GM21367 (cell line): ENCODE data around the gene LGALS3.

Experiments
- ATAC-seq: cut with Tn5 transposase; IDR thresholded peaks from one replicate; pipeline ENCODE4 v1.9.1; 2021; ENCODE audit not compliant: unreplicated experiment

The LGALS3 gene

DNA sequence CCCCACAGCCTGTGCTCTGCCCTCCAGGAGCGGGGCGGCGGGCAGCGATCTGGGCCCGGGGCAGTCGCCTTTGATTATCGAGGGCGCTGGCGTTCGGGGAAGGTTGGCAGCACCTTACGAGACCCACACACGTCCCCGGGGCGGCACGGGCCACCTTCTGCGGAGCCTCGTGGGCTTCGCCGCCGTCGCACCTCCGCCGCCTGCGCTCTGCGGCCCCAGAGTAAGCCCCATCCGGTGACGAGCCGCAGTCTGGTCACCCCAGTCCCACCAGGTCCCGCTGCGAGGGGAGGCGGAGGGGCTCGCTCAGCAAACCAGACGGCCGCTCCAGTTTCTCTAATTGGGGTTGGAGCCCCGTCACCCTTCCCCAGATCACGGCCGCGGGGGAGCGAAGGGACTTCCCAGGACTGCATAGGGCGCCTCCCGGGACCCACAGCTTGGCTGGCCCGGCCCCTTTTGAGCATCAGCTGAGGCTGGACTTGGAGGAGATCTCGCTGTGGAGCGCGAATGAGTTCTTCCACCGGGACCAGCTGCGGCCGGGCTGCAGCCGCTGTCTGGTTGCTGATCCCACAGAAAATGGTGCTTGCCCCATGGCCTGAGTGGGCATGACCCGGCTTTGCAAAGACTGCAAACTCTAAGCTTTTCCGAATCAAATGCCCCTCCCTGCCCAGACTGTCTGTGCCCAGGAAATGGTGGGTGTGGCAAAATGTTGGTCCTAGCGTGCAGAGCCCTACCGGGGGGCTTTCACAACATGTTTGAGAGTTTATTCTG, 560 bp downstream of the LGALS3 start:
- peak; percentile 45 for ATAC-seq

DNA sequence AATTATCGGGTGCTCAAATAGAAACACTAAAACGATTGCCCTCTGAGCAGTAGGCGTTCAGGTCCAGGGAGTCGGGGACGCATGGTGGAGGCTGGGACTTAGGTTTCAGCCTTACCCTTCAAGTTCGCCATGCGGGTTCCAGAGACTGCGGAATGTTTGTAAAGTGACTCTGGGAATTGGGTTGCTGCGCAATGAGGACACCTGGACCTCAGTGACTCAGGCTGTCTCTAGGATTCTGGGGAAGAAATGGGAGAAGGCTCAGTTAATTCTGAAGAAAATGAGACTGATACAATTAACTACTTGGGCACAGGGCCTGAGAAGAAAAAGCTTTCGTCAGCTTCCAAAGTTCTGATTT, 1.1 kb downstream of the LGALS3 start:
- ATAC-seq: no peak

DNA sequence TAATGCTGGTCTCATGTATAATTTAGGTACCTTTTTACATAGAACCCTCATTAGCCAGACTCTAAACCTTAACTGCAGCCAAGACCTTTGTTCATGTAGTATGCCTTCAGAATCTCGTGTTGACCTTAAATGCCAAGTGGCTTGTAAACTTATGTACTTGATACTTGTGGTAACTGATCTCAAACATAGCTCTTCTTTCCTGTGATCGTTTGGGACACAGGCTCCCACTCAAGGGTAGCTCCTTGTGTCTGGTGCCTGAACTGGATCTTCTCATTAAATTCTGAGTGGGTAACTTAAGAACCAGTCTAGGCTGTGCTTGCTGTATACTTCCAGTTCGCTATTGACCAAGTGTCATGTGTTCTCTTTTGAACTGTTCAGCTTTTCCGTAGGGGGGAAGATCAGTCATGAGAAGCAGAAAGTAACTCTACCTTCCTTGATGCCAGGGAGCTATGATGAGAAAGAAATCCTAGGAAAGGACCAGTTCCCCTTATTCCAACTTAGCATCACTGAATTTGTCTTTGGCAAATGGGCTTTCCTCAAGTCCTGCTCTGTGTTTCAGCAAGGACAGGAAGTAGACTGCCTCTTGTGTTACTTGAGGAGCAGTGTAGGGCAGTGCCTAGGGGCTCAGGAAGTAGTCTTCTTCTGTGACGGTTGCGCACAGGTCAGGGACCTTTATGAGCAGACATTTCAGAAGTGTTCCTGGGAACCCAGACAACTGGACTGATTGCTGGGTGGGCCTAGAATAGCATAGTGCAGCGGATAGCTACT, 2.5 kb downstream of the LGALS3 start:
- no peak for ATAC-seq

DNA sequence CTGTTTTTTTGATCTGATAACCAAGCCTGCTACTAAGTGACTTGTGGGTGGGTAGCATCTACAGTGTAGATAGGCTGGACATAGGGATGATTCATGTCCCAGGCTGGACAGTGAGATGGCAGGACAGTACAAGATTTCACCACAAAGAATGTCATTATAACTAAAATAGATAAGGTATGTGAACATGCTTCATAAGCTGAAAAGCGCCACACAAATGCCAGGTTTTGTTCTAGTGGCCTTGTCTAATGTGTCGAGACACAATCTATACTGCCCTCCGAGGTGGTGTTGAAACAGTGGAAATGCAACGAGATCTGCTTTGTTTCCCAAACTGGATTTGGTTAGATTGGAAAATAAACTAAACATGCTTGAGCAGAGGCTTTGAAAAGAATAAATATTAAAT, 4.4 kb downstream of the LGALS3 start:
- ATAC-seq: no peak

DNA sequence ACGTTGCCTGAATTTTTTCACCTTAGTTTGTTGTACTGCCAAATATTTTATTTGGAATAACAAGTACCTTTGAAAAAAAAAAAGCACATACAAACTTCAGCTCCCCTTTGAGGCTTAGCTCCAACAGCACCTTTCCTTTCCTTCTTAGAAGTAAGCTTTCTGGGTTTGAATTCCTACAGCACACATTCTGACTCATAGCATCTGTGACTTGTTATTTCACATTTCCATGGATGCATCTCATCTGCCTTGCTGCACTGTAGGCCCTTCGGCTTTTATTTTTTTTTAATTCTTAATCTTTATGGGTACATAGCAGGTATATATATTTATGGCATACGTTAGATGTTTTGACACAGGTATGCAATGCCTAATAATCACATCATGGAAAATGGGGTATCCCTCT, 7.2 kb downstream of the LGALS3 start:
- no peak for ATAC-seq

DNA sequence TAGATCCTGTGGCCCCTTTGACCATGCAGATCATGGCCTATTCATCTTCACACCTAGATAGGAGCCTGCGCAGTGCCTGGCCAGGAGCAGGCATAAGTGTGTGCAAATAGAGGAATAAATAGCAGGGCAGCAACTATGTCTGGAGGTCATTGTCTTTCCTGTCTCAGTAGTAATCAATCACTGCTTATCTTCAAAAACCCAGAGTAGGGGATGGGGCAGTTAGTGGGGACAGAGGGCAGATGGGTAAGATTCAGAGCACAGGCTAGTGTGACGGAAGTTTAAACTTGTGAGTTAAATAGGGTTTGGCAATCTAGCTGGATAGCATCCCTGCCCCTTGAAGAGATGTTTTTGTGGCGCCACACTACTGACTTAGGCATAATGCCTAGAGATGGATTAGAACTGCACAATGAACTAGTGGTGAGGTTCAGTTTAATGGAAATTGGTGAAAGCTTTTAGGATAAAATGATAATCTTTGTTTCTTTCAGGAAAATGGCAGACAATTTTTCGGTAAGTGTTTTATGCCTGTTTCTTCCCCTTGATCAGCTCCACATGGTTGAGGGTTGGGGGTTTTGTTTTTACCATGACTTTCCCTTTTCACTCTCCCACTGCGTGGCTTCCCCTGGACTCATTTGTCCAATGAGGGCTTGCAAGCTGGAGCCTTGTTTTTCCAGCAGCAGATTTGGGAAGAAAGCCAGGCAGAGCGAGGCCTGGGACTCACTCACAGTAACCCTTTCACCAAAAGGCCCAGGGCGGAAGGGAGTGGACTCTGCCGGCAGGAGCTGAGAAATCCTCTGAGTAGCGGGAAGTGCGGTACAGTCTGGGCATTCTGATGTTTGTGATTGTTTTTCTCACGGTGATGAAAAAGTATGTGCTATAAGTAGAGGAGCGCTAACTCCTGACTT, 8.1 kb downstream of the LGALS3 start:
- no peak for ATAC-seq

DNA sequence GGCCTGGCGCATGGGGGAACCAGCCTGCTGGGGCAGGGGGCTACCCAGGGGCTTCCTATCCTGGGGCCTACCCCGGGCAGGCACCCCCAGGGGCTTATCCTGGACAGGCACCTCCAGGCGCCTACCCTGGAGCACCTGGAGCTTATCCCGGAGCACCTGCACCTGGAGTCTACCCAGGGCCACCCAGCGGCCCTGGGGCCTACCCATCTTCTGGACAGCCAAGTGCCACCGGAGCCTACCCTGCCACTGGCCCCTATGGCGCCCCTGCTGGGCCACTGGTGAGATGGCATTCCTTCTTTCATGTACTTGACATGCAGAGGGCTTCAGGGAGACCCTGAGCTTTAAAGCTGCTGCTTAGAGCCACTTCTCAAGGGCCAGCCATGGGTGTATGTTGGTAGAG, 9.0 kb downstream of the LGALS3 start:
- ATAC-seq: no peak

DNA sequence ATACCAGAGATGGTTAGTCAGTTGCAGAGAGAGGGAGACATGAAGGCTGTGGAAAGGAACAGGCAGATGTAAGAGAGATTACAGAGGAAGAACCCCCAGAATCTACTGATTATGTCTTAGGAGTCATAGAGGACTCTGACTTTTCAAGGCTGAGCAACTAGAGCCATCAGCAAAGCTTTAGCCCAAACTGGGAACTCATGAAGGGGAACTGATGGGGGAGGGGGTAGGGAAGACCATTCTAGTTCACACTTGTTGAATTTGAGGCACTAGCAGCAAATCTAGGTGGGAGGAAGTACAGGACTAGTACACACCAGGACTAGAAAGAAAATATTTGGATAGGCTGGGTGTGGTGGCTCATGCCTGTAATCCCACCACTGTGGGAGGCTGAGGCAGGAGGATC, 10.1 kb downstream of the LGALS3 start:
- ATAC-seq: no peak

DNA sequence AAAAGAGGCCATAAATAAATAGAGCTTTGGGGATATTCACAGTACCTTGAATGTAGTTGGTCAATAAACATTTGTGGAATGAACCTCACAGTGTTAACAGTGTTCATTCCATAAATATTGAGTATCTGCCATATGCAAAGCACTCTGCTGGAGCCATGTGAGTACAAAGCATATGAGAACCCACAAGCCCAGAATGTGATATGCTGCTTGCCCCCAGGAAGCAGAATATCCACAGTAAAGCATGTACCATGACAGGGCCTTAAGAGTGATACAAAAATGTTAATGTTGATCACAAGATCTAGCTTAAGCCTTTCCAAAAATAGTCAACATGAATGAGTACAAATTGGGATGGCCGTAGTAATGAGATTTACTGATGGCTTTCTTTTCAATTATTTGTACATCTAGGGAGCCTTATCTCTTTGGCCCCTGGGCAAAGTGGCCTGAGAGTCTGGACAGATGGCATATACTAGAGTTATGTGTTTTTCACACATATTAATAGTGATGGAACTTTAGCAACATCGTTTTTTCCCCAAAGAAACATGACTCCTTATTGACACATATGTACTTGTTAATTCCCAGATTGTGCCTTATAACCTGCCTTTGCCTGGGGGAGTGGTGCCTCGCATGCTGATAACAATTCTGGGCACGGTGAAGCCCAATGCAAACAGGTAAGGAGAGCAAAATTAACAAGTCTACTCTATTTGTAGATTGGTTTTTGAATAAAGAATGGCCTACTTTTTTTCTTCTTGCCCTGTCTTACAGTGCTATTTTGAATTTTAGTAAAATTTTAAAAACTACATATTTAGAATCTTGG, 10.9 kb downstream of the LGALS3 start:
- no peak for ATAC-seq

DNA sequence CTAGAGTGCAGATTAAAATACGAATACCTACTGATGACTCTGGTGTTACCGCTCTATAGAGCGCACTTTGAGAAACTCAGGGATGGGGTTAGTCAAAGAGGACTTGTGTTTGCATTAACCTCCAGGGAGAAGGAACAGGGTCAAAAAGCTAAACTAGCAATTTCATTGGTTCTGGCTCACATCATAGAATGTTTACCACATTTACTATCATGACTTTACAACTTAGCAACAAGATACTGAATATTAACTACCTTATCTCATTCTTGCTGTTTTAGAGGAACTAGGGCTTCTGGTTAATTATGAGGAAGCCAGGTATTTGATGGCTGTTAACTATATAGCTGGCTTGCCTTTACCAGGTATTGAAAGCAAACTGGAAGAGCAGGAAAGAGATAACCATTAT, 12.8 kb downstream of the LGALS3 start:
- no peak for ATAC-seq

DNA sequence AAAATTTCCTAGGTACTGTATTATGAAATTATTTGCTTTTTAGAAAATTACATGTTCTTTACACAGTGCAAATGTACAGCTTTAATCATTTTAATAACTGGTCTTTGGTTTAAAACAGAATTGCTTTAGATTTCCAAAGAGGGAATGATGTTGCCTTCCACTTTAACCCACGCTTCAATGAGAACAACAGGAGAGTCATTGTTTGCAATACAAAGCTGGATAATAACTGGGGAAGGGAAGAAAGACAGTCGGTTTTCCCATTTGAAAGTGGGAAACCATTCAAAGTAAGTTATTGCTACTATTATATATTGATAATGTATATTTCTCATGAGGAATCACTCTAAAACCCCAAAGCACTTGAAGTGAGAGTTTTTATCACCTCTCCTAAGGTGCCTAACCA, 13.4 kb downstream of the LGALS3 start:
- no peak for ATAC-seq

DNA sequence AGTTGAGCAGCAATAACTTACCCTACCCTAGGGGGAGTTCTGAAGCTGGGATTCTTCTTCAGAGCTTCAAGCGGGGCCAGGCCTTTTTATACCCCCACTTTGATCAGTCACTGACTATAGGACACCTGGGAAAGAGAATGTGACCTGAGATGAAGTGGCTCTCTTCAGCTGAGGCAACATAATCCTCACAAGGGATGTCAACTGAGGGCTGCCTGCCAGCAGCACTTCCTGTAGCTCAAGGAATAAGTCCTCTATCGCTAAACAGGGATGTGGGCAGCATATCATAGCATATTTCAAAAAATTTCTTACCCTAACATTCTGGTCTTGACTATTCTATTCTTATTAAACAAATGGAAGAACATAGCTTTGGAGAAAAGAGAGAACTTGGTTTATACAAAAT, 17.4 kb downstream of the LGALS3 start:
- ATAC-seq: no peak

DNA sequence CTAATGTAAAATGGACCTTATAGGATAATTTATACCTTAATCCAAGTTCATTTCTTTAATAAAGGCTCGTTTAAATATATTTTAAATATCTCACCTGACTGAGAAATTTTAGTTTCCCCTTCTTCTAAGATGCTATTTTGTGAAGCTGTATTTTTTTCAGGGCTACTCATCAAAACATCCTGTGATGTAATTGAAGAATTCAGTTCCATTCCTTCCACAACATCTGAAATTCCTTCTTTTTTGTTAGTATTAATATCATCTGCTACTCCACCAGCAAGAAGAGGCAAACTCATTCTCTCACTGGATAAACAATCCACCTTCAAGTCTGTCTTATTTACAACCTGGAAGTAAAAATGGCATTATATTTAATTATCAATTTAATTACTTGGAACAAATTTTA, 22.5 kb downstream of the LGALS3 start:
- ATAC-seq: no peak

DNA sequence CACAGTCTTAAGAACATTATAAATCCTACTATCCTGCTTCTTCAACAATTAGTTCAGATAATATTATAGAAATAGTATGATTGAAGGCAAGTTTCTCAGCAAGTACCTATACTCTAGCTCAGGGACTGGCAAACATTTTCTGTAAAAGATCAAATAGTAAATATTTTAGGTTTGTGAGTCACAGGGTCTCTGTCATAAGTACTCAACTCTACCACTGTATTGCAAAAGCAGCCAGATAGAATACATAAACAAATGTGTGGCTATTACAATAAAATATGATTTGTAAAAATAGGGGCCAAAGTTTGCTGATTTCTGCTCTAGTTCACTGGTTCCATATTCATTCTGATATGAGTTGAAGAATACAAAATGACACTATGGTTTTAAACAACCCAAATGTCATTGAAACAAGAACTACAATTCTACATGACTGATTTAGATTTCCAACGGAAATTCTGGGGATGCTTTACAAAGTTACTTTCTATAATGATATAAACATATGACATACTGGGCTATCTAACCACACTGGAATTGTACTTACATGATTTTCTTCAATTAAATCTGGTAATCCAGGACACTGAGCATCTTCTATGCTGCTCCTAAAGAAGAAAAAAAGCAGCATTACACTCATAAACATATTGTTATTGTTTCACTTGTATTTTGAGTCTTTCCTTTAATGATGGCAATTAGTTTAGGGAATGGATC, 23.2 kb downstream of the LGALS3 start:
- ATAC-seq: no peak

DNA sequence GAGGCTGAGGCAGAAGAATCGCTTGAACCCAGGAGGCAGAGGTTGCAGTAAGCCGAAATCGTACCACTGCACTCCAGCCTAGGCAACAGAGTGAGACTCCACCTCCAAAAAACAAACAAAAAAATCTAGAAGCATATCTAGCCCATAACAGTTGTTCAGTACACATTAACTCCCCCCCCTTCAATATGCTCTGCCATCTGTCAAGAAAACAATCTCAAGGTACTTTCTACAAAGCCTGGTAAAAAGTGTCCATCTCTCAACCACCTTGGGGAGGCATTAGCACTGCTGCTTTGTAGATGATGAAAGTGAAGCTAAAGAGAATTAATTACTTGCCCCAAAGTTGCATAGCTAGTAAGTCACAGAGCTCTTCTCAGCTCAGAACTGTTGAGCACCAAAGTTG, 24.9 kb downstream of the LGALS3 start:
- no peak for ATAC-seq

DNA sequence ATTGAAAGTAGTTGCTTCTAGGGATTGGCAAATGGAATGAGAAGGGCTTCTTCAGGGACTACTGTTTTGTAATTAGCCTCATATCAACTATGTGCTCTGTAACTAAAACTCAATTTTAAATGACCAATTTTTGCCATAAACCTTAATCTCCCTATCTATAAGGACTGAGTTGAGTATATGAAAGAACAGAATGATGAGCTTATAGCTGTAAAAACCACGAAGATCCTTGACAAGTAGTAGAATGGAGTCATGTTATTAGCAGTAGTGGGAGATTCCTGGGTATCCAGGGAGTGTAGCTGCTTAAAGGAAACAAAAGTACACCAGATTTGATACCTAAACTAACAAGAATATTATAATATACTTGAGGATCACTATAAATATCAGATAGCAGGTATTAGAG, 28.0 kb downstream of the LGALS3 start:
- ATAC-seq: no peak

DNA sequence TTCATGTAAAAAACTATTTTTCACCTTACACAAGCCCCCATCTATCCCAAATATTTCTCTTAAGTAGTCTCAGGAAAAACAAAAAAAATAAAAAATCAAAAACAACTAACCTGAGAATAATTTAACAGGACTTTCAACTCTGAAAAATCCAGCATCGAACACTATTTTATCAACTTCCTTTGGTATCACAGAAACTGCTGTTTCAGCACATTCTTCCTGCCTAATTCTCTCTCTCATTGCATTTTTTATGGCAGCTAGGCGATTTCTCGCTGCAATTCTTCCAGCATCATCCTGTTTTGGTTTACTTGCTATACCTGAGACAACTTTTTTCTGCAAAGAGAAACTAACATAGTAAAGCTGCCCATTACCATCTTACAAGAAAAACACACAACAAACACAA, 29.4 kb downstream of the LGALS3 start:
- ATAC-seq: no peak

DNA sequence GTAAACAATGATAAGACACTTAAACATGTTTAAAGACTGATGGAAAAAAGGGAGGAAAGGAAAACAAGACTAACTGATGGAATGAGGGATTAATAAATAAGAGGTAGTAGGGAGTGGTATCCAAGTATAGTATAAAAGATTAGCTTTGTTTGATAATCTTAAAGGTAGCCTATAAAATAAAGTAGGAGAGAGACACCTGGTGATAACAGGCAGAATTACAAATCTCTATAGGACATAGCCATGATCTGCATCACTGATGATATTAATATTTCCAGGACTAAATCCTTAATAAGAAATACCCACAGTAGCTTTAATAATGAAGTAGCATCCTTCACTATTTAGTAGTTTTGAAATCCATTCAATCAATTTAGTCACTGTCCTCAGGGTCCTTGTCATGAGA, 31.9 kb downstream of the LGALS3 start:
- no peak for ATAC-seq

DNA sequence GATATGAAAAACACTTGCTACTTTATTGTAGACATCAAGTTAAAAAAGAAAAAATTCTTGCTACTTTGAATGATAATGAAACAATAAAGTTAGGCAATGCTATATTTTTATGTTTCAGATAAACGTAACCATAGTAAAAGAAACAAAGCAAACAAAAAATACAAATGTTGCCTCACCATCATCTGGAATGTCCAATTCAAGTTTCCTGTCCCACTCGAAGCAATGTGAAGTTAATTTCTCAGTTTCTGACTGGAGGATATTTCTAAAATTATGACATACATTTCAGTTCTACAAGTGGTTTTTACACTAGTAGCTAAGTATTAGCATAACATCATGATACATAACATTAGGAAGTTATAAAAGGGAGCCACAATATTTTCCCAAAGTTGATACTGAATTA, 41.5 kb downstream of the LGALS3 start:
- no peak for ATAC-seq

DNA sequence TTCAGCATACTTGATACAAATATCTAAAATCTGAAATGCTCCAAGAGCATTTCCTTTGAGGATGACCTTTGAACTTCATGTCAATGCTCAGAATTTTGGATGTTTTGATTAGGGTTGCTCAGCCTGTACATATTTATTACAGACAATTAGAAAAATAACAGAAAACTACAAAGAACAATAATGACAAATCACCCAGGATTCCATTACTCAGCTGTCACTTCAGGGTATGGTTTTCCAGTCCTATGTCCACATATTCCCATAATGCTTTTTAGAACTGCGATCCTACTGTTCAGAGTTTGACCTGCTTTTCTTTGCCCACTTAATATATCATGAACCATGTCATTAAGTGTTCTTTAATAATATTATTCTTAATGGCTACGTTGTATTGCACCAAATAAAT, 51.0 kb downstream of the LGALS3 start:
- ATAC-seq: no peak
